ENCODE data around the gene SPHK2. TPM values are rescaled to one million over a fixed set of nuclear protein-coding genes. Genes with fewer than 3 reads are reported as not detected.
"Not testable (repeated sequence)": the region's sequence is repeated elsewhere in the genome, so short reads cannot be mapped to it uniquely, and the experiment has no call there.

The SPHK2 gene
- polyA plus RNA-seq, 3 donors = 8.5 to 9.4 (median 9.1) TPM

- Histone ChIP-seq H3K27me3 (ENCODE audit: control insufficient read depth in 2 of 2, insufficient read depth in 2 of 2, low read length in 2 of 2) (no peaks in the 10 kb centered on the region), H3K27ac (ENCODE audit: low read depth in 1 of 2, low read length in 2 of 2) (no peak overlapping the region), H3K36me3 (replicated peaks in 1 of 2; ENCODE audit: control insufficient read depth in 1 of 2, insufficient read depth in 2 of 2, low read length in 2 of 2) (no peaks in the 10 kb centered on the region), H3K79me2 (ENCODE audit: insufficient read depth, low read length) (no peaks in the 10 kb centered on the region), H3K4me1 (ENCODE audit: control insufficient read depth in 1 of 2, insufficient read depth in 2 of 2, low read length in 2 of 2) (peaks cover 0 to 7% of the 10 kb centered on the region in 2 donors), H2AFZ (ENCODE audit: insufficient read depth, low read depth, low read length, poor library complexity, severe bottlenecking) (no peak overlapping the region), H3K4me3 (replicated peaks in 1 of 3; ENCODE audit: low read depth in 2 of 3, low read length in 3 of 3) (no peak overlapping the region), H3K9ac (ENCODE audit: insufficient read depth, low read length, poor library complexity, severe bottlenecking) (no peak overlapping the region), H3K9me3 (replicated peaks in 1 of 2; ENCODE audit: control insufficient read depth in 1 of 2, insufficient read depth in 1 of 2, low read length in 2 of 2) (no peaks in the 10 kb centered on the region), H4K20me1 (ENCODE audit: insufficient read depth, low read length) (no peaks in the 10 kb centered on the region), H3K4me2 (replicated peaks; ENCODE audit: extremely low read depth, low read length, poor library complexity, severe bottlenecking) (no peak overlapping the region)
- no peak overlapping the region for H3K27ac Mint-ChIP-seq
- no peak for DNase-seq
- 100% methylated on average over 1 of the region's 4 CpGs for WGBS (ENCODE audit: insufficient coverage)
- peaks cover 4 to 8% (median 7%) of the 10 kb centered on the region in 3 donors for H3K27me3 Mint-ChIP-seq (ENCODE audit: low read depth in 3 of 3)
- H3K9me3 Mint-ChIP-seq = no peaks in the 10 kb centered on the region
- no peak for TF ChIP-seq CTCF (IDR thresholded peaks at IDR 0.05)
- peaks cover 10% of the 10 kb centered on the region for H3K4me1 Mint-ChIP-seq
- H3K4me3 Mint-ChIP-seq = no peak overlapping the region
- H3K36me3 Mint-ChIP-seq = no peaks in the 10 kb centered on the region
- intact Hi-C loops (cut with micrococcal nuclease) = loop anchor here in 1 of 2 donors (5.0 kb wide), 1 partner anchor 36 kb away; no protein-coding TSS in a partner anchor
Observed at GRCh38 chr19:48678201-48678600, 58.9 kb downstream of the SPHK2 start.

DNA sequence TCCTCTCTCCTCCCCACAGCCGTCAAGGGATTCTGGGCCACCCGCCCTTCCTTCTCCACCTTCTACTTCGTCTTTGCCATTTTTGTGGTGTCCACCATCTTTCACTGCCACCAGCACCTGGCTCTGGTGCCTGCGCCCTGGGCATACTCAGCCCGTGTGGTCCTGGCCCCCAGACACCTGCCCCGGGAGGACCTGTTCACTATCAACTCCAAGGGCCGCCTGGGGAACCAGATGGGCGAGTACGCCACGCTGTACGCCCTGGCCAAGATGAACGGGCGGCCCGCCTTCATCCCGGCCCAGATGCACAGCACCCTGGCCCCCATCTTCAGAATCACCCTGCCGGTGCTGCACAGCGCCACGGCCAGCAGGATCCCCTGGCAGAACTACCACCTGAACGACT lies 60.7 kb downstream of the SPHK2 start:
- H3K4me3 ChIP-seq (replicated peaks in 1 of 3; ENCODE audit: low read depth in 2 of 3, low read length in 3 of 3); H3K9me3 Mint-ChIP-seq; H3K36me3 ChIP-seq (replicated peaks in 1 of 2; ENCODE audit: control insufficient read depth in 1 of 2, insufficient read depth in 2 of 2, low read length in 2 of 2); intact Hi-C loops (cut with micrococcal nuclease); H3K4me3 Mint-ChIP-seq; DNase-seq; H3K9ac ChIP-seq (ENCODE audit: insufficient read depth, low read length, poor library complexity, severe bottlenecking); H3K27me3 Mint-ChIP-seq (ENCODE audit: low read depth in 3 of 3); H3K4me1 ChIP-seq (ENCODE audit: control insufficient read depth in 1 of 2, insufficient read depth in 2 of 2, low read length in 2 of 2); H3K27ac ChIP-seq (ENCODE audit: low read depth in 1 of 2, low read length in 2 of 2); H3K9me3 ChIP-seq (replicated peaks in 1 of 2; ENCODE audit: control insufficient read depth in 1 of 2, insufficient read depth in 1 of 2, low read length in 2 of 2); H3K4me2 ChIP-seq (replicated peaks; ENCODE audit: extremely low read depth, low read length, poor library complexity, severe bottlenecking); H3K36me3 Mint-ChIP-seq; H3K27ac Mint-ChIP-seq; H4K20me1 ChIP-seq (ENCODE audit: insufficient read depth, low read length); H2AFZ ChIP-seq (ENCODE audit: insufficient read depth, low read depth, low read length, poor library complexity, severe bottlenecking); H3K79me2 ChIP-seq (ENCODE audit: insufficient read depth, low read length); H3K27me3 ChIP-seq (ENCODE audit: control insufficient read depth in 2 of 2, insufficient read depth in 2 of 2, low read length in 2 of 2): not testable (repeated sequence)
- 96% methylated on average over 7 of the region's 19 CpGs for WGBS (ENCODE audit: insufficient coverage)
- H3K4me1 Mint-ChIP-seq = peaks cover 18% of the 10 kb centered on the region

Other genes with a start within 250 kb of the SPHK2 start
- 10 to 100 TPM; 42.0 to 72.0 (median 51.3) TPM for gene KDELR1, start 228.0 kb upstream of the SPHK2 start, polyA plus RNA-seq
- under 1 TPM in 2 of 3 donors, not detected in 1; 0.13 to 0.29 TPM for gene GRIN2D, start 225.8 kb upstream of the SPHK2 start, polyA plus RNA-seq
- 10 to 100 TPM in 1 of 3 donors, 1 to 10 TPM in 2; 3.7 to 13.9 (median 10.0) TPM for gene GRWD1, start 173.5 kb upstream of the SPHK2 start, polyA plus RNA-seq
- gene KCNJ14, start 163.9 kb upstream of the SPHK2 start, polyA plus RNA-seq = under 1 TPM in 2 of 3 donors, not detected in 1; 0.09 to 0.56 TPM
- 10 to 100 TPM; 21.3 to 48.2 (median 21.7) TPM for gene CYTH2, start 150.1 kb upstream of the SPHK2 start, polyA plus RNA-seq
- gene LMTK3, start 107.7 kb upstream of the SPHK2 start, polyA plus RNA-seq = under 1 TPM in 1 of 3 donors, not detected in 2; 0.08 TPM
- under 1 TPM in 2 of 3 donors, not detected in 1; 0.09 to 0.40 TPM for gene SULT2B1, start 67.3 kb upstream of the SPHK2 start, polyA plus RNA-seq
- not detected for gene SPACA4, start 12.8 kb upstream of the SPHK2 start, polyA plus RNA-seq
- gene FAM83E, start 4.4 kb upstream of the SPHK2 start, polyA plus RNA-seq = not detected
- gene RPL18, start 328 bp upstream of the SPHK2 start, polyA plus RNA-seq = 1,000 to 10,000 TPM in 1 of 3 donors, 100 to 1,000 TPM in 2; 803 to 1,540 (median 892) TPM
- gene DBP, start 17.9 kb downstream of the SPHK2 start, polyA plus RNA-seq = 10 to 100 TPM; 12.8 to 22.3 (median 17.5) TPM
- gene CA11, start 26.7 kb downstream of the SPHK2 start, polyA plus RNA-seq = 1 to 10 TPM; 1.1 to 4.9 (median 1.8) TPM
- under 1 TPM in 1 of 3 donors, not detected in 2; 0.44 TPM for gene NTN5, start 53.5 kb downstream of the SPHK2 start, polyA plus RNA-seq
- gene FUT2, start 76.5 kb downstream of the SPHK2 start, polyA plus RNA-seq = not detected
- gene MAMSTR, start 100.2 kb downstream of the SPHK2 start, polyA plus RNA-seq = under 1 TPM in 1 of 3 donors, not detected in 2; 0.07 TPM
- 1 to 10 TPM in 1 of 3 donors, not detected in 2; 1.2 TPM for gene RASIP1, start 121.1 kb downstream of the SPHK2 start, polyA plus RNA-seq
- gene IZUMO1, start 127.4 kb downstream of the SPHK2 start, polyA plus RNA-seq = not detected
- gene FUT1, start 133.1 kb downstream of the SPHK2 start, polyA plus RNA-seq = under 1 TPM in 1 of 3 donors, not detected in 2; 0.03 TPM
- not detected for gene FGF21, start 136.0 kb downstream of the SPHK2 start, polyA plus RNA-seq
- gene BCAT2, start 191.5 kb downstream of the SPHK2 start, polyA plus RNA-seq = 10 to 100 TPM; 14.1 to 17.0 (median 16.0) TPM
- not detected for gene HSD17B14, start 217.0 kb downstream of the SPHK2 start, polyA plus RNA-seq
- gene PLEKHA4, start 249.1 kb downstream of the SPHK2 start, polyA plus RNA-seq = 1 to 10 TPM in 2 of 3 donors, under 1 TPM in 1; 0.69 to 1.5 (median 1.1) TPM